ENCODE measurements around the gene GTF3C5. TPM values are rescaled to one million over a fixed set of nuclear protein-coding genes. Genes with fewer than 3 reads are reported as not detected.

The GTF3C5 gene
- total RNA-seq, 1 donor from 2014 or later: 25.9 TPM

DNA sequence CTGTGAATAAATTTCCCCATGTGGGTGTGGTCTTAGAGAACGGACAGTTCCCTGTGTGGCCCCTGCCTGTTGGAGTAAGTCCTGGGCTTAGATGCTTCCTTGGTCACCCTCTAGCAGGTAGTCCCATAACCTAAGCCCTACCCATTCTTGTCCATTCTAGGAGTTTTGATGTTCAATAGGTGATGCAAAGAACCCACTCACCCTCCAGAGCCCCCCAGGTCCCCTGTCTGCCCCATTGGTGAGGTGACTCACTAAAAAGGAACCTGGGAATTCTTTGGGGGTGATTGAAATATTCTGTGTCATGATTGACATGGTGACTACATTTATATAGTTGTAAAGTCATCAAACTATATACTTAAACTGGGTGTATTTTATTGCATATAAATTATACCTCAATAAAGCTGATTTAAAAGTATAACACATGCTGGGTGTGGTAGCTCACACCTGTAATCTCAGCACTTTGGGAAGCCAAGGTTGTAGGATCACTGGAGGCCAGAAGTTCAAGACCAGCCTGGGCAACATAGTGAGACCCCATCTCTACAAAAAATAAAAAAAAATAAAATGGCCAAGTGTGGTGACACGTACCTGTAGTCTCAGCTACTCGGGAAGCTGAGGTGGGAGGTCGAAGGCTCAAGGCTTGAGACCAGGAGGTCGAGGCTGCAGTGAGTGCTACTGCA is 20.8 kb upstream of the GTF3C5 start:
- no peak overlapping the region for H3K27ac ChIP-seq
- H3K27me3 ChIP-seq: no peaks in the 10 kb centered on the region
- intact Hi-C loops (cut with DNase I): no loop called here
- H3K4me3 ChIP-seq: no peak overlapping the region
- no peaks in the 10 kb centered on the region for H3K4me1 ChIP-seq
- TF ChIP-seq CTCF (IDR thresholded peaks at IDR 0.05): no peak
- DNase-seq (ENCODE audit: low spot score in 2 of 2): no peak
- H3K9me3 ChIP-seq: peaks cover 0 to 3% of the 10 kb centered on the region in 2 donors
- no peaks in the 10 kb centered on the region for H3K36me3 ChIP-seq

- intact Hi-C loops (cut with DNase I): no loop called here
- TF ChIP-seq CTCF (IDR thresholded peaks at IDR 0.05): no peak
- Histone ChIP-seq H3K9me3 (peaks cover 0 to 9% of the 10 kb centered on the region in 2 donors), H3K36me3 (no peaks in the 10 kb centered on the region), H3K4me3 (no peak overlapping the region), H3K4me1 (no peaks in the 10 kb centered on the region), H3K27ac (no peak overlapping the region), H3K27me3 (no peaks in the 10 kb centered on the region)
- no peak for DNase-seq (ENCODE audit: low spot score in 2 of 2)
Measured at GRCh38 chr9:133014696-133015095, 16.1 kb upstream of the GTF3C5 start.

- H3K27ac ChIP-seq: no peak overlapping the region
- H3K36me3 ChIP-seq: no peaks in the 10 kb centered on the region
- H3K4me3 ChIP-seq: no peak overlapping the region
- intact Hi-C loops (cut with DNase I): no loop called here
- TF ChIP-seq CTCF (IDR thresholded peaks at IDR 0.05): no peak
- no peaks in the 10 kb centered on the region for H3K4me1 ChIP-seq
- no peaks in the 10 kb centered on the region for H3K9me3 ChIP-seq
- no peaks in the 10 kb centered on the region for H3K27me3 ChIP-seq
- DNase-seq (ENCODE audit: low spot score in 2 of 2): no peak
Measured at GRCh38 chr9:133023117-133023890, 7.5 kb upstream of the GTF3C5 start.

- H3K36me3 ChIP-seq: no peaks in the 10 kb centered on the region
- DNase-seq (ENCODE audit: low spot score in 2 of 2): no peak
- peaks cover 4 to 11% of the 10 kb centered on the region in 2 donors for H3K4me1 ChIP-seq
- no peak for TF ChIP-seq CTCF (IDR thresholded peaks at IDR 0.05)
- intact Hi-C loops (cut with DNase I): no loop called here
- no peak overlapping the region for H3K27ac ChIP-seq
- H3K9me3 ChIP-seq: no peaks in the 10 kb centered on the region
- no peaks in the 10 kb centered on the region for H3K27me3 ChIP-seq
- H3K4me3 ChIP-seq: no peak overlapping the region
Measured at GRCh38 chr9:133026426-133026825, 4.4 kb upstream of the GTF3C5 start.

DNA sequence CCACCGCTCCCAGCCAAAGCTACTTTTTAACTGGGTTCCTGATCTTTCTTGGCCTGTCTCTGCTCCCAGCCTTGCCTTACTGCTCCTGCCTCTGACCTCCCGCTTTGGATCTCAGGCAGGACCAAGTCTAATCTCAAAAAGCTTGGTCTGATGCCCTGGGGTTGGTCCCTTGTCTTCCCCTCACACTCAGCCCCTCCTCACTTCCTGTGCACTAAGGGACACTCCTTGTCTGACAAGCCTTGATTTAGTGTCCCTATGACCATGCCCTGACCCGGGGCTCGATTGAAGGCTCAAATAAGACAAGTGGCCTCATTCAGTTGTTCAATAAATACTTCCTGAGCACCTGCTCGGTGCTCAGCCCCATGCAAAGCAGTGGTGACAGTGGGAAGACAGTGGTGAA is 3.7 kb upstream of the GTF3C5 start:
- no peak for DNase-seq (ENCODE audit: low spot score in 2 of 2)
- intact Hi-C loops (cut with DNase I): no loop called here
- TF ChIP-seq CTCF (IDR thresholded peaks at IDR 0.05): no peak

More for the DNA sequence above, 3.7 kb upstream of the GTF3C5 start:
- Histone ChIP-seq H3K9me3 (no peaks in the 10 kb centered on the region), H3K27ac (no peak overlapping the region), H3K27me3 (no peaks in the 10 kb centered on the region), H3K4me1 (peaks cover 10 to 18% of the 10 kb centered on the region in 2 donors), H3K4me3 (no peak overlapping the region), H3K36me3 (no peaks in the 10 kb centered on the region)

Data from ascending aorta (tissue), 2 donors.